Activated T-cell treated with anti-CD3 and anti-CD28 coated beads, Interleukin-2, amount 50 U/mL, for 72 hours (primary cell): Measurements from ENCODE around the gene DCAF4L1. TPM values are rescaled to one million over a fixed set of nuclear protein-coding genes. Genes with fewer than 3 reads are reported as not detected.

Experiments
- ATAC-seq, 2 donors: fragments of 150-1000 bp; cut with Tn5 transposase; replicated peaks in 1 of 2; 2 replicates each; pipeline ENCODE4 v1.10.0; 2021; ENCODE audit warnings: moderate library complexity in 2 of 2, mild to moderate bottlenecking in 1 of 2
- DNase-seq, 2 donors: peaks; one replicate each; pipeline ENCODE4 v3.0.0; 2021 to 2022; ENCODE audit warnings: mixed read lengths in 1 of 2
- H3K27ac Mint-ChIP-seq: one replicate; pipeline ENCODE4 v1.8.0; 2022; ENCODE audit warnings: mild to moderate bottlenecking, moderate library complexity, mixed read lengths
- H3K27me3 Mint-ChIP-seq: one replicate; pipeline ENCODE4 v1.8.0; 2022; ENCODE audit warnings: low read depth, mixed read lengths
- H3K36me3 Mint-ChIP-seq, 2 donors: one replicate each; pipeline ENCODE4 v1.8.0; 2022; ENCODE audit warnings: mixed read lengths in 2 of 2, mild to moderate bottlenecking in 1 of 2; ENCODE audit not compliant: insufficient read depth in 2 of 2
- H3K4me1 Mint-ChIP-seq: one replicate; pipeline ENCODE4 v1.8.0; 2022; ENCODE audit warnings: low read depth, mixed read lengths
- H3K4me3 Mint-ChIP-seq, 2 donors: one replicate each; pipeline ENCODE4 v1.8.0; 2022; ENCODE audit warnings: mild to moderate bottlenecking in 2 of 2, mixed read lengths in 2 of 2, moderate library complexity in 2 of 2
- H3K9me3 Mint-ChIP-seq, 2 donors: one replicate each; pipeline ENCODE4 v1.8.0; 2022; ENCODE audit warnings: mixed read lengths in 2 of 2
- total RNA-seq, 2 donors: library from RNA; stranded (reverse); gene quantifications; one replicate each; pipeline ENCODE4 v1.2.3, GENCODE V29; 2022

DCAF4L1 gene, protein sequence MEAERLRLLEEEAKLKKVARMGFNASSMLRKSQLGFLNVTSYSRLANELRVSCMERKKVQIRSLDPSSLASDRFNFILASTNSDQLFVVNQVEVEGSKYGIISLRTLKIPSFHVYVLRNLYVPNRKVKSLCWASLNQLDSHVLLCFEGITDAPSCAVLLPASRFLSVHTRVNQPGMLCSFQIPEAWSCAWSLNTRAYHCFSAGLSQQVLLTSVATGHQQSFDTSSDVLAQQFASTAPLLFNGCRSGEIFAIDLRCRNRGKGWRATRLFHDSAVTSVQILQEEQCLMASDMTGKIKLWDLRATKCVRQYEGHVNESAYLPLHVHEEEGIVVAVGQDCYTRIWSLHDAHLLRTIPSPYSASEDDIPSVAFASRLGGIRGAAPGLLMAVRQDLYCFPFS
- under 1 TPM; 0.19 to 0.24 TPM for total RNA-seq

GRCh38 chr4:41981456-41981855 lies at the start of gene DCAF4L1:
TSS of gene DCAF4L1 (plus strand) at chr4:41981756. CDS start at chr4:41981793, 37 bp downstream.
- no peak for DNase-seq
- Mint-ChIP-seq H3K27ac (no peak within 1 kb of the TSS), H3K36me3 (no peaks in the 10 kb centered on the region), H3K9me3 (no peaks in the 10 kb centered on the region), H3K27me3 (no peaks in the 10 kb centered on the region), H3K4me1 (no peaks in the 10 kb centered on the region), H3K4me3 (no peak within 1 kb of the TSS)
- ATAC-seq = no peak

DNA sequence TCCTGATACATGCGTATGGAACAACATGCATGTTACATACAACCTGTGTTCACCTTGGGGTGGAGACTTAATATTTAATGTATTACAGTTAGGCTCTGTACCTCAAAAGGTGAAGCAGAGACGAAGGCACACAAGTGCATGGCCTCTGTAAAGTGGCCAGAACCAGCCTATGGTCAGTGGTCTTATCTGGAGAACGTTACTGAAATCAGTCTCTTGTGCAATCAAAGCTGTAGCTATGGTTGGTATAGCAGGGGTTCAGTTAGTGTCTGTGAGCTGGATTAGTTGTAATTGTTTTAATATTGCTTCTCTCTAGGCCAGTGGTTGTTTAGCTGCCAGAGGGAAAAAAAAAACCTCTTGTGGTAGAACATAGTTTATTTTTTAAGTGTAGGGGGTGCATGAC lies 48.6 kb upstream of the DCAF4L1 start:
- DNase-seq = no peak
- Mint-ChIP-seq H3K27me3 (no peaks in the 10 kb centered on the region), H3K4me1 (peaks cover 31% of the 10 kb centered on the region), H3K4me3 (no peak overlapping the region), H3K9me3 (peaks cover 1 to 3% of the 10 kb centered on the region in 2 donors), H3K27ac (no peak overlapping the region), H3K36me3 (peaks cover 7 to 8% of the 10 kb centered on the region in 2 donors)
- ATAC-seq = no peak

DNA sequence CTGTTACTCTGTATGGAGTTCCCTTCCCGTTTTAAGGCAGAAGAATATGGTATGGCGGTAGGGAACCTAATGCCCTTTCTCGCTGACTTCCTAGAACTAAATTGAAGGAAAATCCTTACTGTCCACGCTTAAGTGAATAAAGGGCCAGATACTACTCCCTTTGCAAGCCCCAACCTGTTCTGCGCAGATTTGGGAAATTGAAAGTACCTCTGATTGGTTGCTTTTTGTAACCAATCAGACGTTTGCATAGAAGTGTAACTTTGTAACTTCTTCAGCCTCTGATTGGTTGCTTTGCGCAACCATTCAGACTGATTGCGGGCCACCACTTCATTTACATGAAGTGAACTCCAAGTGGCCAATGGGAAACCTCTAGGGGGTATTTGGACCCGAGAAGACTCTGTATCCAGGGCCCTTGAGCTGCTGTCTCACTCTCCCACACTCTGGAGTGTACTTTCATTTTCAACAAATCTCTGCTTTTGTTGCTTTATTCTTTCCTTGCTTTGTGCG lies 47.5 kb upstream of the DCAF4L1 start:
- Mint-ChIP-seq H3K27ac (peak overlapping the region; percentile 96), H3K4me1 (peaks cover 40% of the 10 kb centered on the region), H3K27me3 (no peaks in the 10 kb centered on the region), H3K9me3 (peaks cover 0 to 3% of the 10 kb centered on the region in 2 donors), H3K4me3 (peak overlapping the region; percentile 98 to 99), H3K36me3 (peaks cover 8 to 9% of the 10 kb centered on the region in 2 donors)
- DNase-seq (no peak), ATAC-seq (no peak)

GRCh38 chr4:41934514-41934900 lies 47.0 kb upstream of the DCAF4L1 start:
- Mint-ChIP-seq H3K27ac (peak overlapping the region; percentile 96), H3K4me3 (peak overlapping the region; percentile 98 to 99), H3K36me3 (peaks cover 8 to 9% of the 10 kb centered on the region in 2 donors), H3K4me1 (peaks cover 42% of the 10 kb centered on the region), H3K9me3 (peaks cover 0 to 3% of the 10 kb centered on the region in 2 donors), H3K27me3 (no peaks in the 10 kb centered on the region)
- no peak for DNase-seq
- ATAC-seq = no peak

- H3K36me3 Mint-ChIP-seq = peaks cover 8 to 13% of the 10 kb centered on the region in 2 donors
- peak within 1 kb of the TSS; percentile 98 to 99 for H3K4me3 Mint-ChIP-seq
- peaks cover 48% of the 10 kb centered on the region for H3K4me1 Mint-ChIP-seq
- DNase-seq (peak; percentile 68 to 76), ATAC-seq (peak; percentile 89 to 92)
- peak within 1 kb of the TSS; percentile 96 for H3K27ac Mint-ChIP-seq
- H3K27me3 Mint-ChIP-seq = no peaks in the 10 kb centered on the region
- H3K9me3 Mint-ChIP-seq = peaks cover 0 to 3% of the 10 kb centered on the region in 2 donors
These were observed 46.5 kb upstream of the DCAF4L1 start, which contains the start of gene TMEM33 for GRCh38 chr4:41934901-41935651. TSS of gene TMEM33 (plus strand) at chr4:41935429. CDS start at chr4:41935485, 56 bp downstream.

DNA sequence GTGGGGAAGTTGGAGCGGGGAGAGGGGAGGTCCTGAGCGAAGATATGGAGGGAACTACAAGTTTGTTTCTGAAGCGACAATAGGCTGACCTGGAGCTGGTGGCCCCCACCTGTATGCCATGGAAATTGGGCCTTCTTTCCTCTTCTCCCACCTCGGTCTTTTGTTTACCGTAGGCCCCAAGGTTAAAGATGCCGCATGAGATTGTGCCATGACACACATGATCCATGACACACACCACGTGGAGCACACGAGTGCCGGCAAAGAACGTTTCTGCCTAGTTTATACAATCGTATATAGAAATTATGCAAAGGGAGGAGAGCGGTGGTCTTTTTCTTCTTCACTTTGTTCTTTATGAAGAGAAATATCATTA lies 45.9 kb upstream of the DCAF4L1 start:
- H3K9me3 Mint-ChIP-seq = peaks cover 0 to 3% of the 10 kb centered on the region in 2 donors
- peaks cover 50% of the 10 kb centered on the region for H3K4me1 Mint-ChIP-seq
- DNase-seq = peak; percentile 31 to 37
- peak; percentile 58 to 61 for ATAC-seq
- H3K4me3 Mint-ChIP-seq = peak overlapping the region; percentile 98 to 99
- no peaks in the 10 kb centered on the region for H3K27me3 Mint-ChIP-seq
- H3K27ac Mint-ChIP-seq = peak overlapping the region; percentile 96
- H3K36me3 Mint-ChIP-seq = peaks cover 8 to 14% of the 10 kb centered on the region in 2 donors

DNA sequence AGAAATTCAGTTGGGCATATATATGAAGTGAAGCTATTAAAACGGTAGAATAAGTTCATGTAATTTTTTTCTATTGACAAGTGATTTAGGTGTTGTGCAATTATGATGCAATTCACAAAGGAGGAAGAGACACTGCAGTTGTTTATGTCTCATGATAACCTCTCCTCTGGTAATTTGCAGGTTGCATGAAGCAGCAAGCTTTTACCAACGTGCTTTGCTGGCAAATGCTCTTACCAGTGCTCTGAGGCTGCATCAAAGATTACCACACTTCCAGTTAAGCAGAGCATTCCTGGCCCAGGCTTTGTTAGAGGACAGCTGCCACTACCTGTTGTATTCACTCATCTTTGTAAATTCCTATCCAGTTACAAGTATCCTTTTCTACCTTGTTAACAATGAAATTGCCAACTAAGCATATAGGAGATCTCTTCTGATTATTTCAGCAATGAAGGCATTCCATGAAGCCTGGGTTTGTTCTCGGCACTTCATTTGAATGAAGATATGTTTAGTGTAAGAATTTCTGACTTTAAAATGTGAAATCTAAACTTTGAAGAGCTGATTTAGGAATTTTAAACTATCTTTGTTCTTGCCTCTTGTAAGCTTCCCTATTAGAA lies 42.4 kb upstream of the DCAF4L1 start:
- Mint-ChIP-seq H3K27ac (peak overlapping the region; percentile 16), H3K36me3 (peaks cover 10 to 17% of the 10 kb centered on the region in 2 donors), H3K4me1 (peaks cover 57% of the 10 kb centered on the region), H3K27me3 (no peaks in the 10 kb centered on the region), H3K9me3 (peaks cover 0 to 3% of the 10 kb centered on the region in 2 donors), H3K4me3 (no peak overlapping the region)
- DNase-seq = no peak
- no peak for ATAC-seq

DNA sequence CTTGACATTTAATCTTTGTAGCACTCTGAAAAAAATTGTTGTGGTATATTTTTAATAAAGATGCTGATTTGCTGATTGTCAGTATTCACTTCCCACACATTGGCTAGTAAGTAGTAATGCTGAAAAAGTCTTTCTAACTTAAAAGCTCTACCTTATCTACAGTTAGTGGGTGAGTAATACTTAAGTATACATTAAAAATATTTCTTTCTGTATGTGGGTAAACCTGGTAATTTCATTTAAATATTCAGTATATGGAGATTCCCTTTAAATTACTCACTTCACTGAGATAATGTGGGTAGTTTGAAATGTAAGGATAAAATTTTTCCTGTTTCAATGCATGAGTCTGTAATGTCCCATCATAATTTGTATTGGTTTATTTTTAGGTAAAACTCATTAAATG lies 40.7 kb upstream of the DCAF4L1 start:
- Mint-ChIP-seq H3K4me3 (no peak overlapping the region), H3K9me3 (no peaks in the 10 kb centered on the region), H3K27me3 (no peaks in the 10 kb centered on the region), H3K4me1 (peaks cover 46% of the 10 kb centered on the region), H3K27ac (peak overlapping the region; percentile 4), H3K36me3 (peaks cover 2 to 13% of the 10 kb centered on the region in 2 donors)
- ATAC-seq = no peak
- no peak for DNase-seq

- no peaks in the 10 kb centered on the region for H3K9me3 Mint-ChIP-seq
These were observed 38.0 kb upstream of the DCAF4L1 start for GRCh38 chr4:41943506-41943905.

GRCh38 chr4:41944089-41944488 lies 37.5 kb upstream of the DCAF4L1 start:
- ATAC-seq (no peak), DNase-seq (no peak)
- Mint-ChIP-seq H3K27ac (no peak overlapping the region), H3K4me1 (peaks cover 17% of the 10 kb centered on the region), H3K4me3 (no peak overlapping the region), H3K9me3 (no peaks in the 10 kb centered on the region), H3K27me3 (no peaks in the 10 kb centered on the region), H3K36me3 (peaks cover 2 to 18% of the 10 kb centered on the region in 2 donors)

More at GRCh38 chr4:41943506-41943905, 38.0 kb upstream of the DCAF4L1 start:
- peaks cover 21% of the 10 kb centered on the region for H3K4me1 Mint-ChIP-seq
- peaks cover 2 to 20% of the 10 kb centered on the region in 2 donors for H3K36me3 Mint-ChIP-seq
- no peak for ATAC-seq
- no peak overlapping the region for H3K4me3 Mint-ChIP-seq
- peak overlapping the region; percentile 8 for H3K27ac Mint-ChIP-seq
- no peaks in the 10 kb centered on the region for H3K27me3 Mint-ChIP-seq
- DNase-seq = no peak

GRCh38 chr4:41949531-41949930 lies 32.0 kb upstream of the DCAF4L1 start:
- peak overlapping the region; percentile 15 for H3K27ac Mint-ChIP-seq
- DNase-seq = no peak
- no peak for ATAC-seq
- no peak overlapping the region for H3K4me3 Mint-ChIP-seq
- no peaks in the 10 kb centered on the region for H3K27me3 Mint-ChIP-seq
- H3K9me3 Mint-ChIP-seq = no peaks in the 10 kb centered on the region
- H3K36me3 Mint-ChIP-seq = peaks cover 11 to 31% of the 10 kb centered on the region in 2 donors
- no peaks in the 10 kb centered on the region for H3K4me1 Mint-ChIP-seq

- ATAC-seq (peak in 1 of 2 donors; percentile 26), DNase-seq (no peak)
- no peaks in the 10 kb centered on the region for H3K27me3 Mint-ChIP-seq
- H3K36me3 Mint-ChIP-seq = peaks cover 2 to 3% of the 10 kb centered on the region in 2 donors
- no peaks in the 10 kb centered on the region for H3K9me3 Mint-ChIP-seq
- no peak overlapping the region for H3K4me3 Mint-ChIP-seq
- H3K27ac Mint-ChIP-seq = no peak overlapping the region
- H3K4me1 Mint-ChIP-seq = no peaks in the 10 kb centered on the region
These were observed 23.9 kb upstream of the DCAF4L1 start for GRCh38 chr4:41957634-41958033.
